ENCODE data around the gene MOV10.
"Not testable (repeated sequence)": the region's sequence is repeated elsewhere in the genome, so short reads cannot be mapped to it uniquely, and the experiment has no call there.

Gene MOV10

GRCh38 chr1:112715264-112716053 lies 41.0 kb downstream of the MOV10 start, which contains the start of gene PPM1J:
Gene PPM1J (minus strand): TSS chr1:112715332. CDS start chr1:112715301, 31 bp downstream.
- H3K9ac ChIP-seq (ENCODE audit: low read depth, low read length): peak within 1 kb of the TSS; percentile 46; the same call in 1 of the 2 replicates
- no peaks in the 10 kb centered on the region for H3K9me3 ChIP-seq (ENCODE audit: insufficient read depth, low read depth, low read length)
- no peak within 1 kb of the TSS for H3K27ac ChIP-seq (ENCODE audit: low read depth, low read length)
- WGBS: under 1% methylated on average over 51 of the region's 51 CpGs
- peak within 1 kb of the TSS; percentile 71 for H3K4me3 ChIP-seq (ENCODE audit: low read length)
- H3K27me3 ChIP-seq (ENCODE audit: insufficient read depth, low read length): peaks cover 44% of the 10 kb centered on the region
- H3K4me1 ChIP-seq (ENCODE audit: insufficient read depth, low read length): peaks cover 12% of the 10 kb centered on the region
- H3K36me3 ChIP-seq (ENCODE audit: insufficient read depth, low read length): no peaks in the 10 kb centered on the region; the same call in 1 of the 2 replicates

DNA sequence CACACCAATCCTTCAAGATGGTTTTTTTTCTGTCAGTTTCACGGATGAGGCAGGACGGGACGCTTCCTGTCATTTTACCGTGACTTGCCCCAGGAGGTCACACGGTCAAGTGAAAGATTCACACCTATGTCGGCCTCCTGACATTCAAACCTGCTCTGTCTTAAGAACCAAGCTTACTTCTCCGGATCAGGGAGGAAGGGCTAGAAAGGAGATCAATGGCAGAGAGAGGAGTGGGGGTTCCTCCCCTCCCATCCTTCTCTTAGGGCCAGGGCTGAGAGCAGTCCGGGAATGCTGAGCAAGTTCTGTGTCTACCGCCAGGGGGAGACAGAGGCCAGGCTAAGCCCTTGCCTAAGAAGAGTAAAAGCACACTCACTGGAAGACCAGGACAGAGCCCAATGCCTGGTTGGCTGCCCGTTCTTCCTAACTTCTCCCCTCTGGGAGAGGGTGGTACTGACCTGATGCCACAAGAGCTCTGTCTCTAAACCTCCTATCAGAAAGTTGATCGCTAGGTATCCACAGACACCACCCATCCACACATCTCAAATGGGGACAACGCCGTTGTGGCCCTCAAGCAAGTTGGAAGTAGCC lies 41.8 kb downstream of the MOV10 start:
- no peak overlapping the region for H3K27ac ChIP-seq (ENCODE audit: low read depth, low read length)
- 18% methylated on average over 13 of the region's 13 CpGs for WGBS
- H3K27me3 ChIP-seq (ENCODE audit: insufficient read depth, low read length): peaks cover 47% of the 10 kb centered on the region
- no peaks in the 10 kb centered on the region for H3K36me3 ChIP-seq (ENCODE audit: insufficient read depth, low read length)
- peaks cover 12% of the 10 kb centered on the region for H3K4me1 ChIP-seq (ENCODE audit: insufficient read depth, low read length)
- H3K4me3 ChIP-seq (ENCODE audit: low read length): peak overlapping the region; percentile 56
- no peaks in the 10 kb centered on the region for H3K9me3 ChIP-seq (ENCODE audit: insufficient read depth, low read depth, low read length)
- no peak overlapping the region for H3K9ac ChIP-seq (ENCODE audit: low read depth, low read length)

GRCh38 chr1:112717263-112717873 lies 42.9 kb downstream of the MOV10 start:
- H3K36me3 ChIP-seq (ENCODE audit: insufficient read depth, low read length): no peaks in the 10 kb centered on the region
- no peaks in the 10 kb centered on the region for H3K9me3 ChIP-seq (ENCODE audit: insufficient read depth, low read depth, low read length)
- H3K4me1 ChIP-seq (ENCODE audit: insufficient read depth, low read length): peaks cover 12% of the 10 kb centered on the region
- 83% methylated on average over 2 of the region's 2 CpGs for WGBS
- H3K27me3 ChIP-seq (ENCODE audit: insufficient read depth, low read length): peaks cover 55% of the 10 kb centered on the region
- H3K9ac ChIP-seq (ENCODE audit: low read depth, low read length): no peak overlapping the region
- no peak overlapping the region for H3K27ac ChIP-seq (ENCODE audit: low read depth, low read length)
- H3K4me3 ChIP-seq (ENCODE audit: low read length): no peak overlapping the region

- 37% methylated on average over 44 of the region's 44 CpGs for WGBS
- Histone ChIP-seq H3K4me3 (ENCODE audit: low read length) (no peak overlapping the region), H3K36me3 (ENCODE audit: insufficient read depth, low read length) (no peaks in the 10 kb centered on the region), H3K4me1 (ENCODE audit: insufficient read depth, low read length) (peaks cover 6% of the 10 kb centered on the region), H3K27me3 (ENCODE audit: insufficient read depth, low read length) (peaks cover 58% of the 10 kb centered on the region), H3K27ac (ENCODE audit: low read depth, low read length) (no peak overlapping the region), H3K9me3 (ENCODE audit: insufficient read depth, low read depth, low read length) (no peaks in the 10 kb centered on the region), H3K9ac (ENCODE audit: low read depth, low read length) (no peak overlapping the region)
Observed at GRCh38 chr1:112718691-112719418, 44.4 kb downstream of the MOV10 start.

GRCh38 chr1:112719706-112720105 lies 45.2 kb downstream of the MOV10 start:
- Histone ChIP-seq H3K4me3 (ENCODE audit: low read length) (no peak overlapping the region), H3K27me3 (ENCODE audit: insufficient read depth, low read length) (peaks cover 52% of the 10 kb centered on the region), H3K9ac (ENCODE audit: low read depth, low read length) (no peak overlapping the region), H3K4me1 (ENCODE audit: insufficient read depth, low read length) (peaks cover 6% of the 10 kb centered on the region), H3K36me3 (ENCODE audit: insufficient read depth, low read length) (no peaks in the 10 kb centered on the region), H3K9me3 (ENCODE audit: insufficient read depth, low read depth, low read length) (no peaks in the 10 kb centered on the region), H3K27ac (ENCODE audit: low read depth, low read length) (no peak overlapping the region)
- 92% methylated on average over 2 of the region's 2 CpGs for WGBS

GRCh38 chr1:112720800-112721199 lies 46.3 kb downstream of the MOV10 start:
- peaks cover 6% of the 10 kb centered on the region for H3K4me1 ChIP-seq (ENCODE audit: insufficient read depth, low read length)
- no peaks in the 10 kb centered on the region for H3K9me3 ChIP-seq (ENCODE audit: insufficient read depth, low read depth, low read length)
- 57% methylated on average over 3 of the region's 3 CpGs for WGBS
- no peak overlapping the region for H3K9ac ChIP-seq (ENCODE audit: low read depth, low read length)
- H3K36me3 ChIP-seq (ENCODE audit: insufficient read depth, low read length): no peaks in the 10 kb centered on the region
- H3K27me3 ChIP-seq (ENCODE audit: insufficient read depth, low read length): peaks cover 48% of the 10 kb centered on the region
- H3K27ac ChIP-seq (ENCODE audit: low read depth, low read length): no peak overlapping the region
- no peak overlapping the region for H3K4me3 ChIP-seq (ENCODE audit: low read length)

DNA sequence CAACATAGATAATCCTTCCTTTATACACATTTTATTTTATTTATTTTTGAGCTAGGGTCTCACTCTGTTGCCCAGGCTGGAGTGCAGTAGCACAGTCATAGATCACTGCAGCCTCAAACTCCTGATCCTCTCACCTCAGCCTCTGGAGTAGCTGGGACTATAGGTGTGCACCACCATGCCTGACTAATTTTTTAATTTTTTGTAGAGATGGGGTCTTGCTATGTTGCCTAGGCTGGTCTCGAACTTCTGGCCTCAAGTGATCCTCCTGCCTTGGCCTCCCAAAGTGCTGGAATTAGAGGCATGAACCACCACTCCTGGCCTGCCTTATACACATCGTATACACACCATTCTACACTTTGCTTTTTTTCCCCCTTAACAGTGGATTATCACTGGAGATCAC lies 46.8 kb downstream of the MOV10 start:
- peaks cover 44% of the 10 kb centered on the region for H3K27me3 ChIP-seq (ENCODE audit: insufficient read depth, low read length)
- H3K9ac ChIP-seq (ENCODE audit: low read depth, low read length); H3K36me3 ChIP-seq (ENCODE audit: insufficient read depth, low read length); H3K4me1 ChIP-seq (ENCODE audit: insufficient read depth, low read length); H3K4me3 ChIP-seq (ENCODE audit: low read length); H3K27ac ChIP-seq (ENCODE audit: low read depth, low read length); H3K9me3 ChIP-seq (ENCODE audit: insufficient read depth, low read depth, low read length): not testable (repeated sequence)
- 89% methylated on average over 2 of the region's 2 CpGs for WGBS

GRCh38 chr1:112721966-112722524 lies 47.6 kb downstream of the MOV10 start:
- Histone ChIP-seq H3K27ac (ENCODE audit: low read depth, low read length) (no peak overlapping the region), H3K27me3 (ENCODE audit: insufficient read depth, low read length) (peaks cover 44% of the 10 kb centered on the region), H3K36me3 (ENCODE audit: insufficient read depth, low read length) (no peaks in the 10 kb centered on the region), H3K4me3 (ENCODE audit: low read length) (no peak overlapping the region; the same call in 1 of the 2 replicates), H3K9ac (ENCODE audit: low read depth, low read length) (no peak overlapping the region), H3K9me3 (ENCODE audit: insufficient read depth, low read depth, low read length) (no peaks in the 10 kb centered on the region), H3K4me1 (ENCODE audit: insufficient read depth, low read length) (peaks cover 6% of the 10 kb centered on the region; the same call in 1 of the 2 replicates)
- 76% methylated on average over 10 of the region's 10 CpGs for WGBS

DNA sequence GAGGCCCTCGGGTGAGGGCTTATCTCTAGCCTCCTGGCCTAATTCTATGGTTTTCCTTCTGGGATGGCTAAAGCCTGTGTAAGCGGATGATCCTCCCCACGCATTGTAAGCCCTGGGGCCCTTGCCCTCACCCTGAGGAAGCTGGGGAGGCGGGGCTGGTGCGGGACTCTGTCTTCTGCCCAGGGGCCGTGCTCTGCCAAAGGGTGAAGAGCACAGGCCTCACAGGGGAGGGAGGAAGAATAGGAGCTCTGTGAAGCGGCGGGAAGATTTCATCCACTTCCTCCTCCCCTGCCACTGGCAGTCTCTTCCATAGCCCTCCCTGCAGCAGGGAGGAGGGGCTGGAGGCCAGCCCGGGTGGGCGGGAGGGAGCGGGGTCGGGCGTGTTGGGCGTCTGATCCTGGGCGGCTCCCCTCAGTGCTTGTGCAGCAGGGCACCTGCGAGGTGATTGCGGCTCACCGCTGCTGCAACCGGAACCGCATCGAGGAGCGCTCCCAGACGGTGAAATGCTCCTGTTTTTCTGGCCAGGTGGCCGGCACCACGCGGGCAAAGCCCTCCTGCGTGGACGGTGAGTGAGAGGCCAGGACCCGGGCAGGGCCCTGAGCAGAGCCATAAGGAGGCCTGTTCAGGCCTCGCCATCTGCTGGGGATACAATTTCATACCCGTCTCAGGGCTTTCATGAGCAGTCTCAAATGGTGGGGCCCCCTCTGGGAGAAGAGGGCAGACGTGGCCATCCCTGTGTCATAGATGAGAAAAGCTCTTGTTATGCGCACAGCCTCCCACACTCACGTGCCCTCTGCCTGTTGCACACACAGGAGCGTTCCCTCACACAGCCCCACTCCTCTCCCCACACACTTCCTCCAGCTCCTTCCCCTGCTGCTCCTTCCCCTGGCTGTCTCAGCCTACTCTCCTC lies 48.4 kb downstream of the MOV10 start:
- Histone ChIP-seq H3K9me3 (ENCODE audit: insufficient read depth, low read depth, low read length) (no peaks in the 10 kb centered on the region), H3K4me1 (ENCODE audit: insufficient read depth, low read length) (peaks cover 6% of the 10 kb centered on the region; the same call in 1 of the 2 replicates), H3K27ac (ENCODE audit: low read depth, low read length) (no peak overlapping the region), H3K27me3 (ENCODE audit: insufficient read depth, low read length) (peaks cover 44% of the 10 kb centered on the region), H3K36me3 (ENCODE audit: insufficient read depth, low read length) (no peaks in the 10 kb centered on the region), H3K9ac (ENCODE audit: low read depth, low read length) (0 out of 2 replicates have a peak overlapping the region, but pooled peaks have one; percentile 42), H3K4me3 (ENCODE audit: low read length) (peak overlapping the region; percentile 35)
- WGBS: 16% methylated on average over 33 of the region's 35 CpGs

- H3K9me3 ChIP-seq (ENCODE audit: insufficient read depth, low read depth, low read length): no peaks in the 10 kb centered on the region
- no peak overlapping the region for H3K4me3 ChIP-seq (ENCODE audit: low read length)
- H3K4me1 ChIP-seq (ENCODE audit: insufficient read depth, low read length): peaks cover 6% of the 10 kb centered on the region; the same call in 1 of the 2 replicates
- H3K27me3 ChIP-seq (ENCODE audit: insufficient read depth, low read length): peaks cover 40% of the 10 kb centered on the region
- H3K36me3 ChIP-seq (ENCODE audit: insufficient read depth, low read length): no peaks in the 10 kb centered on the region
- no peak overlapping the region for H3K27ac ChIP-seq (ENCODE audit: low read depth, low read length)
- WGBS: 73% methylated on average over 8 of the region's 8 CpGs
- H3K9ac ChIP-seq (ENCODE audit: low read depth, low read length): no peak overlapping the region
Observed at GRCh38 chr1:112723511-112723839, 49.0 kb downstream of the MOV10 start.
